ENCODE results near the gene TMEM165.

GRCh38 chr4:55351824-55352223 lies 43.9 kb upstream of the TMEM165 start:
- TF ChIP-seq, protein P1, sequence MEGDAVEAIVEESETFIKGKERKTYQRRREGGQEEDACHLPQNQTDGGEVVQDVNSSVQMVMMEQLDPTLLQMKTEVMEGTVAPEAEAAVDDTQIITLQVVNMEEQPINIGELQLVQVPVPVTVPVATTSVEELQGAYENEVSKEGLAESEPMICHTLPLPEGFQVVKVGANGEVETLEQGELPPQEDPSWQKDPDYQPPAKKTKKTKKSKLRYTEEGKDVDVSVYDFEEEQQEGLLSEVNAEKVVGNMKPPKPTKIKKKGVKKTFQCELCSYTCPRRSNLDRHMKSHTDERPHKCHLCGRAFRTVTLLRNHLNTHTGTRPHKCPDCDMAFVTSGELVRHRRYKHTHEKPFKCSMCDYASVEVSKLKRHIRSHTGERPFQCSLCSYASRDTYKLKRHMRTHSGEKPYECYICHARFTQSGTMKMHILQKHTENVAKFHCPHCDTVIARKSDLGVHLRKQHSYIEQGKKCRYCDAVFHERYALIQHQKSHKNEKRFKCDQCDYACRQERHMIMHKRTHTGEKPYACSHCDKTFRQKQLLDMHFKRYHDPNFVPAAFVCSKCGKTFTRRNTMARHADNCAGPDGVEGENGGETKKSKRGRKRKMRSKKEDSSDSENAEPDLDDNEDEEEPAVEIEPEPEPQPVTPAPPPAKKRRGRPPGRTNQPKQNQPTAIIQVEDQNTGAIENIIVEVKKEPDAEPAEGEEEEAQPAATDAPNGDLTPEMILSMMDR (IDR thresholded peaks at IDR 0.05) = no peak
- no peak for TF ChIP-seq EP300 (IDR thresholded peaks at IDR 0.05)

Measured in tibial nerve (tissue), 4 donors.